Fibroblast of mammary gland (primary cell): Measurements from ENCODE around the gene WASHC1.
A peak's percentile ranks its signal among the peaks of the same experiment; 100 is the strongest.
"Not testable (repeated sequence)": the region's sequence is repeated elsewhere in the genome, so short reads cannot be mapped to it uniquely, and the experiment has no call there.

ENCODE experiments used
- DNase-seq: peaks from one replicate; pipeline ENCODE4 v3.0.0-alpha.2; 2010; ENCODE audit warnings: low read depth
- H3K4me3 ChIP-seq: 2 replicates; pipeline ENCODE4 v1.5.1; 2011; ENCODE audit warnings: low read depth, mild to moderate bottlenecking, low read length, moderate library complexity; ENCODE audit not compliant: control insufficient read depth
- TF ChIP-seq, protein P1 (sequence below): conservative IDR thresholded peaks from 2 replicates; pipeline ENCODE4 v1.5.1; 2011; ENCODE audit warnings: low read depth, low read length, inconsistent platforms; ENCODE audit not compliant: control insufficient read depth, insufficient read depth

WASHC1 gene

DNA sequence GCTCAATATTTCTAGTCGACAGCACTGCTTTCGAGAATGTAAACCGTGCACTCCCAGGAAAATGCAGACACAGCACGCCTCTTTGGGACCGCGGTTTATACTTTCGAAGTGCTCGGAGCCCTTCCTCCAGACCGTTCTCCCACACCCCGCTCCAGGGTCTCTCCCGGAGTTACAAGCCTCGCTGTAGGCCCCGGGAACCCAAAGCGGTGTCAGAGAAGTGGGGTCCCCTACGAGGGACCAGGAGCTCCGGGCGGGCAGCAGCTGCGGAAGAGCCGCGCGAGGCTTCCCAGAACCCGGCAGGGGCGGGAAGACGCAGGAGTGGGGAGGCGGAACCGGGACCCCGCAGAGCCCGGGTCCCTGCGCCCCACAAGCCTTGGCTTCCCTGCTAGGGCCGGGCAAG lies 481 bp downstream of the WASHC1 start:
- H3K4me3 ChIP-seq: peak overlapping the region; percentile 47
- DNase-seq: not testable (repeated sequence)

DNA sequence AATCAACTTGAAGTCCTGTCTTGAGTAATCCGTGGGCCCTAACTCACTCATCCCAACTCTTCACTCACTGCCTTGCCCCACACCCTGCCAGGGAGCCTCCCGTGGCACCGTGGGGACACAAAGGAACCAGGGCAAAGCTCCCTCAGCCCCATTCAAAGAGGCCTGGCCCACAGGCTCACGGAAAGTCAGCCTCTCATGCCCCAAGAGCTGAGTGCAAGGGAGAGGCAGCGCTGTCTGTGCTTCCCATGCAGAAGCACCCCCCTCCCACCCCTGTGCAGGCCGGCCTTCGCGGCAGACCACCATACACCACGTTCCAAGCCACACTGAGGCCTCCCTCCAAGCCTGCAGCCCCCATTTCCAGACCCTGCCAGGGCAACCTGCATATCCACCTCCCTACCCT lies 7.6 kb downstream of the WASHC1 start:
- H3K4me3 ChIP-seq, DNase-seq: not testable (repeated sequence)

DNA sequence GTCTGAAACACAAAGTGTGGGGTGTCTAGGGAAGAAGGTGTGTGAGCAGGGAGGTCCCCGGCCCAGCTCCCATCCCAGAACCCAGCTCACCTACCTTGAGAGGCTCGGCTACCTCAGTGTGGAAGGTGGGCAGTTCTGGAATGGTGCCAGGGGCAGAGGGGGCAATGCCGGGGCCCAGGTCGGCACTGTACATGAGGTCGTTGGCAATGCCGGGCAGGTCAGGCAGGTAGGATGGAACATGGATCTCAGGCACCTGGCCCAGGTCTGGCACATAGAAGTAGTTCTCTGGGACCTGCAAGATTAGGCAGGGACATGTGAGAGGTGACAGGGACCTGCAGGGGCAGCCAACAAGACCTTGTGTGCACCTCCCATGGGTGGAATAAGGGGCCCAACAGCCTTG lies 12.4 kb downstream of the WASHC1 start:
- not testable (repeated sequence) for DNase-seq, H3K4me3 ChIP-seq

DNA sequence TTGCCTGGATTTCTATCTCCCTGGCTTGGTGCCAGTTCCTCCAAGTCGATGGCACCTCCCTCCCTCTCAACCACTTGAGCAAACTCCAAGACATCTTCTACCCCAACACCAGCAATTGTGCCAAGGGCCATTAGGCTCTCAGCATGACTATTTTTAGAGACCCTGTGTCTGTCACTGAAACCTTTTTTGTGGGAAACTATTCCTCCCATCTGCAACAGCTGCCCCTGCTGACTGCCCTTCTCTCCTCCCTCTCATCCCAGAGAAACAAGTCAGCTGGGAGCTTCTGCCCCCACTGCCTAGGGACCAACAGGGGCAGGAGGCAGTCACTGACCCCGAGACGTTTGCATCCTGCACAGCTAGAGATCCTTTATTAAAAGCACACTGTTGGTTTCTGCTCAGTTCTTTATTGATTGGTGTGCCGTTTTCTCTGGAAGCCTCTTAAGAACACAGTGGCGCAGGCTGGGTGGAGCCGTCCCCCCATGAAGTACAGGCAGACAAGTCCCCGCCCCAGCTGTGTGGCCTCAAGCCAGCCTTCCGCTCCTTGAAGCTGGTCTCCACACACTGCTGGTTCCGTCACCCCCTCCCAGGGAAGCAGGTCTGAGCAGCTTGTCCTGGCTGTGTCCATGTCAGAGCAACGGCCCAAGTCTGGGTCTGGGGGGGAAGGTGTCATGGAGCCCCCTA lies 15.0 kb downstream of the WASHC1 start:
- not testable (repeated sequence) for DNase-seq, H3K4me3 ChIP-seq

DNA sequence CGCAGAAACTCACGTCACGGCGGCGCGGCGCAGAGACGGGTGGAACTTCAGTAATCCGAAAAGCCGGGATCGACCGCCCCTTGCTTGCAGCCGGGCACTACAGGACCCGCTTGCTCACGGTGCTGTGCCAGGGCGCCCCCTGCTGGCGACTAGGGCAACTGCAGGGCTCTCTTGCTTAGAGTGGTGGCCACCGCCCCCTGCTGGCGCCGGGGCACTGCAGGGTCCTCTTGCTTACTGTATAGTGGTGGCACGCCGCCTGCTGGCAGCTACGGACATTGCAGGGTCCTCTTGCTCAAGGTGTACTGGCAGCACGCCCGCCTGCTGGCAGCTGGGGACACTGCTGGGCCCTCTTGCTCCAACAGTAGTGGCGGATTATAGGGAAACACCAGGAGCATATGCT lies 18.1 kb downstream of the WASHC1 start:
- not testable (repeated sequence) for DNase-seq, H3K4me3 ChIP-seq
- TF ChIP-seq, protein P1, sequence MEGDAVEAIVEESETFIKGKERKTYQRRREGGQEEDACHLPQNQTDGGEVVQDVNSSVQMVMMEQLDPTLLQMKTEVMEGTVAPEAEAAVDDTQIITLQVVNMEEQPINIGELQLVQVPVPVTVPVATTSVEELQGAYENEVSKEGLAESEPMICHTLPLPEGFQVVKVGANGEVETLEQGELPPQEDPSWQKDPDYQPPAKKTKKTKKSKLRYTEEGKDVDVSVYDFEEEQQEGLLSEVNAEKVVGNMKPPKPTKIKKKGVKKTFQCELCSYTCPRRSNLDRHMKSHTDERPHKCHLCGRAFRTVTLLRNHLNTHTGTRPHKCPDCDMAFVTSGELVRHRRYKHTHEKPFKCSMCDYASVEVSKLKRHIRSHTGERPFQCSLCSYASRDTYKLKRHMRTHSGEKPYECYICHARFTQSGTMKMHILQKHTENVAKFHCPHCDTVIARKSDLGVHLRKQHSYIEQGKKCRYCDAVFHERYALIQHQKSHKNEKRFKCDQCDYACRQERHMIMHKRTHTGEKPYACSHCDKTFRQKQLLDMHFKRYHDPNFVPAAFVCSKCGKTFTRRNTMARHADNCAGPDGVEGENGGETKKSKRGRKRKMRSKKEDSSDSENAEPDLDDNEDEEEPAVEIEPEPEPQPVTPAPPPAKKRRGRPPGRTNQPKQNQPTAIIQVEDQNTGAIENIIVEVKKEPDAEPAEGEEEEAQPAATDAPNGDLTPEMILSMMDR: peak; percentile 24

DNA sequence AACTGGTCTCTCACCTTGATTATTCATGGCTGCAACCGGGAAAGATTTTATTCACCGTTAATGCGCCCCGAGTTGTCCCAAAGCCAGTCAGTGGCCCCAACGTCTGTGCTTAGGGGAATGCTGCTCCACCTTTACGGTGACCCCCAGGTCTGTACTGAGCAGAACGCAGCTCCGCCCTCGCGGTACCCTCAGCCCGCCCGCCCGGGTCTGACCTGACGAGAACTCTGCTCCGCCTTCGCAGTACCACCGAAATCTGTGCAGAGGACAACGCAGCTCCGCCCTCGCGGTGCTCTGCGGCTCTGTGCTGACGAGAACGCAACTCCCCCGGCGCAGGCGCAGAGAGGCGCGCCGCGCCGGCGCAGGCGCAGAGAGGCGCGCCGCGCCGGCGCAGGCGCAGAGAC lies 18.6 kb downstream of the WASHC1 start:
- DNase-seq: not testable (repeated sequence)

DNA sequence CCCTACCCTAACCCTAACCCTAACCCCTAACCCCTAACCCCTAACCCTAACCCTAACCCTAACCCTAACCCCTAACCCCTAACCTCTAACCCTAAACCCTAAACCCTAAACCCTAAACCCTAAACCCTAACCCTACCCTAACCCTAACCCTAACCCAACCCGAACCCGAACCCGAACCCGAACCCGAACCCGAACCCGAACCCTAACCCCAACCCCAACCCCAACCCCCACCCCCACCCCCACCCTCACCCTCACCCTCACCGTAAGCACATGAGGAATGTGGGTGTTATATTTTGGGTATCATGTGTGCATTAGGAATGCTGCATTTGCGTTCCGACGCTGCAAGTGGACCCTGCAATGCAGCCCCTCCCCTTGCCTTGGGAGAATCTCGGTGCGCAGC lies 19.0 kb downstream of the WASHC1 start:
- DNase-seq: peak; percentile 1
- not testable (repeated sequence) for H3K4me3 ChIP-seq

More for the DNA sequence above, 18.6 kb downstream of the WASHC1 start:
- H3K4me3 ChIP-seq: not testable (repeated sequence)
